Mucosa of descending colon (tissue), 3 donors: ENCODE measurements around the gene ITGA1. TPM values are rescaled to one million over a fixed set of nuclear protein-coding genes. Genes with fewer than 3 reads are reported as not detected.
"Not testable (repeated sequence)": the region's sequence is repeated elsewhere in the genome, so short reads cannot be mapped to it uniquely, and the experiment has no call there.

Experiments used
- ATAC-seq: fragments of 200-7000 bp; cut with Tn5 transposase; one replicate; pipeline ENCODE4 v1.9.1; 2020; ENCODE audit warnings: mild to moderate bottlenecking, moderate library complexity
- DNase-seq, 3 donors: peaks; one replicate each; pipeline ENCODE4 v3.0.0-alpha.2; 2020
- H3K36me3 ChIP-seq: fragments of 200-600 bp; one replicate; pipeline ENCODE4 v1.8.0; 2021; ENCODE audit warnings: low read depth, mild to moderate bottlenecking
- H3K4me1 ChIP-seq: fragments of 200-600 bp; one replicate; pipeline ENCODE4 v1.8.0; 2021; ENCODE audit warnings: low read depth, mild to moderate bottlenecking
- H3K4me3 ChIP-seq: fragments of 200-600 bp; one replicate; pipeline ENCODE4 v1.8.0; 2021; ENCODE audit warnings: mild to moderate bottlenecking
- H3K9me3 ChIP-seq: fragments of 200-600 bp; one replicate; pipeline ENCODE4 v1.8.0; 2021; ENCODE audit warnings: mild to moderate bottlenecking
- CTCF ChIP-seq: fragments of 200-600 bp; IDR thresholded peaks from one replicate; pipeline ENCODE4 v1.8.0; 2022; ENCODE audit warnings: antibody characterized with exemption, mild to moderate bottlenecking
- intact Hi-C, 2 donors: fragments of 100-400 bp; cut with DNase I in 1 of 2; cut with micrococcal nuclease in 1 of 2; formaldehyde crosslinking; loops; one replicate each; pipeline versions ENCODE4 v1.11.0 to v1.11.1; 2022; cut with DNase I, micrococcal nuclease
- total RNA-seq, 3 donors: library from RNA; stranded (reverse); fragmentation: NEBNext Ultra II Directional in 2 of 3; extraction: Animal tissue kit (Norgen Biotek cat#: 25700) in 2 of 3; gene quantifications; one replicate each; pipeline versions ENCODE4 v1.2.1 to v1.2.4, GENCODE V29; 2021 to 2023
- donor health status: DM: no; HTN: no; CAD: no; lungs with moderate emphysema.
- donor health status: DM: no; HTN: no; CAD: no.
- donor health status: DM: no; HTN: yes; CAD: no.

The ITGA1 gene
- total RNA-seq, 3 donors from 2014 or later = 18.7 to 207 (median 42.0) TPM

- TF ChIP-seq CTCF = no peak
- H3K9me3 ChIP-seq = no peaks in the 10 kb centered on the region
- DNase-seq = no peak
- no peak for ATAC-seq
- H3K4me3 ChIP-seq = no peak overlapping the region
- intact Hi-C loops = no loop called here
- no peaks in the 10 kb centered on the region for H3K36me3 ChIP-seq
- no peaks in the 10 kb centered on the region for H3K4me1 ChIP-seq
These were observed 58.6 kb downstream of the ITGA1 start for GRCh38 chr5:52846182-52846842.

- intact Hi-C loops = not testable (repeated sequence)
These were observed 61.0 kb downstream of the ITGA1 start for GRCh38 chr5:52848688-52849087.

GRCh38 chr5:52849544-52849943 is 61.8 kb downstream of the ITGA1 start:
- ATAC-seq (no peak), DNase-seq (no peak)
- intact Hi-C loops = no loop called here
- Histone ChIP-seq H3K36me3 (no peaks in the 10 kb centered on the region), H3K4me1 (no peaks in the 10 kb centered on the region), H3K4me3 (no peak overlapping the region), H3K9me3 (no peaks in the 10 kb centered on the region)
- no peak for TF ChIP-seq CTCF

More at GRCh38 chr5:52848688-52849087, 61.0 kb downstream of the ITGA1 start:
- not testable (repeated sequence) for H3K4me3 ChIP-seq, ATAC-seq, H3K36me3 ChIP-seq, H3K9me3 ChIP-seq, DNase-seq, H3K4me1 ChIP-seq

GRCh38 chr5:52853650-52854049 is 65.9 kb downstream of the ITGA1 start:
- Histone ChIP-seq H3K36me3 (no peaks in the 10 kb centered on the region), H3K4me3 (no peak overlapping the region), H3K4me1 (no peaks in the 10 kb centered on the region), H3K9me3 (no peaks in the 10 kb centered on the region)
- TF ChIP-seq CTCF = no peak
- ATAC-seq = no peak
- intact Hi-C loops = no loop called here
- DNase-seq = no peak

GRCh38 chr5:52854301-52854700 is 66.6 kb downstream of the ITGA1 start:
- Histone ChIP-seq H3K36me3 (no peaks in the 10 kb centered on the region), H3K4me3 (no peak overlapping the region), H3K4me1 (no peaks in the 10 kb centered on the region), H3K9me3 (no peaks in the 10 kb centered on the region)
- intact Hi-C loops = no loop called here
- TF ChIP-seq CTCF = no peak
- DNase-seq (no peak), ATAC-seq (no peak)

GRCh38 chr5:52854949-52855348 is 67.2 kb downstream of the ITGA1 start:
- no peak for ATAC-seq
- intact Hi-C loops = no loop called here
- H3K36me3 ChIP-seq = no peaks in the 10 kb centered on the region
- DNase-seq = no peak
- no peak for TF ChIP-seq CTCF
- no peaks in the 10 kb centered on the region for H3K4me1 ChIP-seq
- H3K4me3 ChIP-seq = no peak overlapping the region
- no peaks in the 10 kb centered on the region for H3K9me3 ChIP-seq
